Mucosa of rectum (tissue), 2 donors: Measurements from ENCODE around the gene MAMLD1.
"Not testable (repeated sequence)": the region's sequence is repeated elsewhere in the genome, so short reads cannot be mapped to it uniquely, and the experiment has no call there.

Experiments used
- H3K27ac ChIP-seq, 2 donors: one replicate each; pipeline ENCODE4 v1.7.0; 2013; ENCODE audit warnings: inconsistent platforms in 2 of 2, low read depth in 2 of 2, low read length in 2 of 2
- H3K27me3 ChIP-seq, 2 donors: one replicate each; pipeline ENCODE4 v1.7.0; 2013; ENCODE audit warnings: low read length in 2 of 2; ENCODE audit not compliant: control insufficient read depth in 2 of 2, insufficient read depth in 2 of 2
- H3K36me3 ChIP-seq, 2 donors: one replicate each; pipeline ENCODE4 v1.7.0; 2013; ENCODE audit warnings: low read length in 2 of 2; ENCODE audit not compliant: control insufficient read depth in 2 of 2, insufficient read depth in 2 of 2
- H3K4me1 ChIP-seq, 2 donors: one replicate each; pipeline ENCODE4 v1.7.0; 2013; ENCODE audit warnings: low read length in 2 of 2, mild to moderate bottlenecking in 1 of 2; ENCODE audit not compliant: control insufficient read depth in 2 of 2, insufficient read depth in 2 of 2
- H3K4me3 ChIP-seq, 2 donors: one replicate each; pipeline ENCODE4 v1.7.0; 2013; ENCODE audit warnings: low read length in 2 of 2
- H3K9ac ChIP-seq, 2 donors: one replicate each; pipeline ENCODE4 v1.7.0; 2013; ENCODE audit warnings: low read length in 2 of 2, low read depth in 1 of 2, mild to moderate bottlenecking in 1 of 2
- H3K9me3 ChIP-seq, 2 donors: one replicate each; pipeline ENCODE4 v1.7.0; 2013; ENCODE audit warnings: low read length in 2 of 2; ENCODE audit not compliant: control insufficient read depth in 2 of 2
- donor health status: healthy.
- donor health status: Normal muscosa, but diverticular disease.

The MAMLD1 gene

DNA sequence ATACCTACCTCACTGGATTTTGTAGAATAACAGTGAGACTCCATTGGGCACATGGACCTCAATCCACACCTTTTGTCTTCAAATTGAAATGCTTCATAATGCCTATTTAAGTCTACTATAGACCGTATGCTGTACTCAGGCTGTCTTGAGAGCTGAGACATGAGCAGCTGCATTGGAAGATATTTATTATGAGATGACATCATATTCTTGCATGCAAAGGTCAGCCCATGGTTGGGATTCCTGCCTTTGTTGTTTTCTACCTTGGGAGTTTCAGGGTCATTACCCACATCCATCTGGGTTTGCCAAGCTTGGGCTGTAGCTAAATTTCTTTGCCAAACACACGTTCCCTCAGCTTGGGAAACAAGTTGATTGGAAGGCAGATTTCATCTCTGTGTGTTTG is 33.2 kb upstream of the MAMLD1 start:
- H3K36me3 ChIP-seq: no peaks in the 10 kb centered on the region
- no peak overlapping the region for H3K4me3 ChIP-seq
- no peak overlapping the region for H3K27ac ChIP-seq
- no peaks in the 10 kb centered on the region for H3K4me1 ChIP-seq
- peaks cover 2 to 3% of the 10 kb centered on the region in 2 donors for H3K27me3 ChIP-seq
- H3K9ac ChIP-seq: no peak overlapping the region
- H3K9me3 ChIP-seq: no peaks in the 10 kb centered on the region

DNA sequence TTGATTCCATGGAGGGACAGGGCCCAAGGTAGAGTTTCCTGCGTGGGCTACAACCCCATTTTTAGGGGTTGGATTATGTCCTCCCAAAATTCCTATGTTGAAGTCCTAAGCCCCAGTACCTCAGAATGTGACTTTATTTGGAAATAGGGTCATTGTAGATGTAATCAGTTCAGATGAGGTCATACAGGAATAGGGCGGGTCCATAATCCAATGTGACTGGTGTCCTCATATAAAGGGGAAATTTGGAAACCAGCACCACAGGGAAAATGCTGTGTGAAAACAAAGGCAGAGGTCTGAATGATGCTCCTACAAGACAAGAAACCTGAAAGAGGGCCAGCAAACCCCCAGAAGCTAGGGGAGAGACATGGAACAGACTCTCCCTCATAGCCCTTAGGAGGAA is 31.1 kb upstream of the MAMLD1 start:
- Histone ChIP-seq H3K27me3 (peaks cover 0 to 2% of the 10 kb centered on the region in 2 donors), H3K4me1 (no peaks in the 10 kb centered on the region), H3K9me3 (no peaks in the 10 kb centered on the region), H3K27ac (no peak overlapping the region), H3K36me3 (no peaks in the 10 kb centered on the region), H3K4me3 (no peak overlapping the region), H3K9ac (no peak overlapping the region)

DNA sequence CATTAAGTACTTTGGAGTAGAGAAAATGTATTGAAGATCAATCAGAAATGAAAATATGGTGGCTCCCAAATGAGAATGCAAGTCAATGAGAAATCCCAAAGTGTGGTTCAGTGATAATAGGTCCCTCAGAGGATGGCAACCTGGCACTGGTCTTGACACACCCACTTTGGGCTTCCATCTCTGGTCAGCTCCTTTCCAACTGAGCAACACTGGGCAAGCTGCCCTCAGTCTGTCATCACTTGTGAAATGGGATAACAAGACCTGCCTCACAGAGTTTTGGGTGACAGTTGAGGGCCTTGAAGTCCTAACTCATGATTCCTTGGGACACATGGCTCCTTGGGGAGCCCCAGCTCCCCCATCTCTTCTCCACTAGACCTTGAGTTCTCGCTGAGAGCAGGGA is 29.0 kb upstream of the MAMLD1 start:
- Histone ChIP-seq H3K36me3 (no peaks in the 10 kb centered on the region), H3K27me3 (peaks cover 0 to 2% of the 10 kb centered on the region in 2 donors), H3K9ac (no peak overlapping the region), H3K27ac (no peak overlapping the region), H3K4me1 (no peaks in the 10 kb centered on the region), H3K4me3 (no peak overlapping the region), H3K9me3 (no peaks in the 10 kb centered on the region)

DNA sequence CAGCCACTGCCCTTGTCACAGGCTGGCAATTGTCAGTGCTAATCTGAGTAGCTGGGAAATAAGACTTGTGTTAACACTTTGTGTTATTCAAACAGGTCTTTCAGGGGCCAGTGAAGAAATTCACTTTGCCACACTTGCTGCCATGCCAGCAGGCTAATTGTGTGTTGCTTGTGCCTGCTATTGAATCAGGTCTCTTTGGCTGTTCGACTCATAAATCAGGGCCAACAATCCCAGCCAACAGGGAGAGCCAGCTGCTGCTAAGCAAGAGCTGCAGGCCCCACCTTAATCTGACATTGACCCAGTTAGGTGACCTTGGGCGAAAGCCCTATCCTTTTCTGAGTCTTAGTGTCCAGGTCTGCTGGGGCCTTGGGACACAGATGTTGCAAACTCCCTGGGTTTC is 28.1 kb upstream of the MAMLD1 start:
- no peak overlapping the region for H3K9ac ChIP-seq
- H3K4me3 ChIP-seq: no peak overlapping the region
- no peaks in the 10 kb centered on the region for H3K4me1 ChIP-seq
- peaks cover 0 to 2% of the 10 kb centered on the region in 2 donors for H3K27me3 ChIP-seq
- no peaks in the 10 kb centered on the region for H3K36me3 ChIP-seq
- H3K9me3 ChIP-seq: no peaks in the 10 kb centered on the region
- H3K27ac ChIP-seq: no peak overlapping the region

DNA sequence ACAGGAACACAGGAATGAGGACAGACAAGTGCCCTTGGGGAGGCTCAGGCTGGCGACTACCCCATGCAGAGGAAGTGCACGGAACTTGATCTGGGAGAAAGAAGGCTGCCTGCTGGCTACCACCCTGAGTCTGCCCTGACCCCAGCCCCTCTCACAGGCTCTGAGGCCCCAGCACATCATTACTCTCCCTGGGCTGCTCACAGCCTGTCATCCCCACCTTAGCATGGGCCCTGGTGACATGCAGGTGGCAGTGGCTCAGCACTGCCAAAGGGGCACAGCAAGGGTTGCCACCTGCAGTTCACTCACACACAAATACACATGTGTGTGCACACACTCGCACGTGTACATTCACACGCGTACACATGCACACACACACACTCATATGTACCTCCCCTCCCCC is 26.1 kb upstream of the MAMLD1 start:
- Histone ChIP-seq H3K9ac (no peak overlapping the region), H3K4me3 (no peak overlapping the region), H3K4me1 (no peaks in the 10 kb centered on the region), H3K9me3 (no peaks in the 10 kb centered on the region), H3K27ac (no peak overlapping the region), H3K36me3 (no peaks in the 10 kb centered on the region), H3K27me3 (no peaks in the 10 kb centered on the region)

DNA sequence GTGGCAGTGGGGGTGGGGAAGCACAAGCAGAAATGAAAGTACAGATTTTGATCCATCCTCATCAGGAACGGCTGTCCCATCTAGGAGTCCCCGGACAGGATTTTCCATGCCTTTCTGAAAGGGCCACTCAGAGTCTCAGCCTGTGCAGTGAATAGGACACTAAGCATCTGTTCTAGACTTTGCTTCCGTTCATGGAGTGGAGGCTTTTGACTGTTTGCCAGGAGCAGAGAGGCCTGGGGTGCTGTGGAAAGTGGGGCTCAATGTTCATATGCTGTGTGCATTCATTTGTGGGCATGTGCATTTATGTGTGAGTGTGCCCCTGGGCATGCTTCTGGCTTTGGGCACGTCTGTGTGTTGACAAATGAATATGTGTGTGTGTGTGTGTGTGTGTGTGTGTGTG is 25.6 kb upstream of the MAMLD1 start:
- no peaks in the 10 kb centered on the region for H3K27me3 ChIP-seq
- H3K9ac ChIP-seq: no peak overlapping the region

DNA sequence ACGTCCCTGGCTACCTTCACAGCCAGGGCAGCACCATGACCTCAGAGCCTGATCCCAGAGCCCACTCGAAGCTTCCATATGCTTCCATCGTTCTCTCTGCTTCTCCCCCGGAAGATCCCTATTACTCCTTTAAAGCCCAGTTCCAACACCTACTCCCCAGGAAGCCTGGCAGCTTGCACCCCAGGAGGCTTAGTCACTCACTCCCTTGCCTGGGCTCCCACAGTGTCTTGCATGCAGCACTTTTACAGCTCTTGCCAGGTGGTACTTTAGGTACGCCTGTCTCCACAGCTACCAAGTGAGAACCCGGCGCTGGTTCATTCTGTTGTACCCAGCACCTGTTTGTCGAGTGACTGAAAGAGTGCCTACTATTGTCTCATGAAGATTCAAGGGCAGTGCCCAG is 24.5 kb upstream of the MAMLD1 start:
- Histone ChIP-seq H3K36me3 (no peaks in the 10 kb centered on the region), H3K27me3 (no peaks in the 10 kb centered on the region), H3K27ac (no peak overlapping the region), H3K9ac (no peak overlapping the region), H3K4me3 (no peak overlapping the region), H3K4me1 (no peaks in the 10 kb centered on the region), H3K9me3 (no peaks in the 10 kb centered on the region)

More for the DNA sequence above, 25.6 kb upstream of the MAMLD1 start:
- Histone ChIP-seq H3K4me1 (no peaks in the 10 kb centered on the region), H3K27ac (no peak overlapping the region), H3K36me3 (no peaks in the 10 kb centered on the region), H3K9me3 (no peaks in the 10 kb centered on the region), H3K4me3 (no peak overlapping the region)

DNA sequence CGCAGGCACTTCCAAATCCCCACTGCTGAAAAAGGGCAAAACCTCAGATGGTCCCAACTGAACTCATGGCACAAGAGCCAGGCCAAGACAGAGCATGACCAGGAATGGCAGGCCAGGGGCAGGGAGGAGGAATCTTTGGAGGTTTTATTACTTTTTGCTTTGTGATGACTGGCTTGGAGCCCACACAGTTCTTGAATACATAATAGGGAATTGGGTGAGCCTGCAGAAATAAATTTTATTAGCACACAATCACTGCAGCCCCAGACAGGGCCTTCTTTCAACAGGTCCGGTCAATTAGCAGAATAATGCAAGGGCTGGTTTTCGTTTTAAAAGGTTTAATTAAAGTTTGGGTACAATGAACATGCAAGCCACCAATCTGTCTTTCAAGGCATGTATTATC is 23.4 kb upstream of the MAMLD1 start:
- Histone ChIP-seq H3K9me3 (no peaks in the 10 kb centered on the region), H3K27me3 (no peaks in the 10 kb centered on the region), H3K36me3 (no peaks in the 10 kb centered on the region), H3K4me1 (no peaks in the 10 kb centered on the region), H3K27ac (no peak overlapping the region), H3K9ac (no peak overlapping the region), H3K4me3 (no peak overlapping the region)

DNA sequence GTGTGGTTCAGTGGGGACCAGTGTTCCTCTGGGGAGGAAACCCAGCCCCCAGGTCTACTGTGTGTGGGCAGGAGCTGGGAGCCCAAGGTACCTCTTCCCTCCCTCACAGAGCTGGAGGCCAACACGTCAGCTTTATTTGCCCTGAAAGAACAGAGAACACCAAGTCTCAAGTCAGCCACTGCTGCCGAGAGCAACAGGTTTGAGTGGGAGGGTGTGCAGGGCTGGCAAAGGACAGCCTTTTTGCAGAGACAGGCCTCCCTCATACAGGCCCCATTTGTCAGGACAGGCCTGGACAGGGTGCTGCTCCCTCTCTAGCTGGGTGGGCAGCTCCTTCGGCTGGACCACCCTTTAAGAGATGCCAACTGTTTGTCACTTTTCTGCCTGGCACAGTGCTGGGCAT is 22.8 kb upstream of the MAMLD1 start:
- not testable (repeated sequence) for H3K27ac ChIP-seq, H3K9ac ChIP-seq, H3K9me3 ChIP-seq, H3K36me3 ChIP-seq, H3K4me1 ChIP-seq, H3K27me3 ChIP-seq, H3K4me3 ChIP-seq

DNA sequence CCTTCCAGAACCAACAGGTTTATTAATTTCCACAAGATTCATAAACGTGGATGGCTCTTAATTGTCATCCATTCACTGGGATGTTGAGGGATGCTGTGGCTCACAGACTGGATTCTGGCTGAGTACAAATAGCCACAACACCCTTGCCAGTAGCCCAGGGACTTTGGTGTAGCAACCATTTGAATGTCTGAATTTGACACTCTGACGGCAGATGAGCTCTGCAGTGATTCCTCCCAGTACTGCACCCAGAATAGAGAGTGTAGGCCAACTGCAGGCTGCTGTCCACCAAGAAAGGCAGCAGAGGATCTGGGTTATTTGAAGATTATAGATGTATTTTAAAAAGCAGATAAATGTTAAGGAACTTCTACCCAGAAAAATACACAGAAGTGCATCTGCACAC is 15.6 kb upstream of the MAMLD1 start:
- Histone ChIP-seq H3K4me1 (no peaks in the 10 kb centered on the region), H3K9ac (no peak overlapping the region), H3K36me3 (no peaks in the 10 kb centered on the region), H3K9me3 (no peaks in the 10 kb centered on the region), H3K4me3 (no peak overlapping the region), H3K27ac (no peak overlapping the region), H3K27me3 (peaks cover 0 to 2% of the 10 kb centered on the region in 2 donors)

DNA sequence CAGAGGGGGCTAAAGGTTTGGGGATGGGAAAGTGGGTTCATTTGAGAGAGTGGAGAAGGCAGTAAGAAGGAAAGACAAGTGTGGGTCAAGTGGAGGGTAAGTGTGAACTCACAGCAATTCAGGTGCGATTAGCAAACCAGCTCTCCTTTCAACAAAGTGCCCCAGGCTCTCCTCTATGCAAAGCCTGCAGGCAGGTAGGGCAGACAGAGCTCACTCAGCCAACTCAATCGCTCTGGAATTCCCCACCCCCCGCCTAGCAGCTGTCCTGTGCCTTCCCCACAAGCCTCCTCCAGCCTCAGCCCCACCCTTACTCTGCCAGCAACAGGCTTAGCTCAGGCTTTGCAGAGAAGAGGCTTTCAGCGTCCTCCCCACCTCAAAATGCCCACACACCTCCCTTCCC is 14.8 kb upstream of the MAMLD1 start:
- H3K27ac ChIP-seq: no peak overlapping the region
- no peaks in the 10 kb centered on the region for H3K36me3 ChIP-seq
- peaks cover 0 to 2% of the 10 kb centered on the region in 2 donors for H3K27me3 ChIP-seq
- no peaks in the 10 kb centered on the region for H3K9me3 ChIP-seq
- H3K9ac ChIP-seq: no peak overlapping the region
- no peak overlapping the region for H3K4me3 ChIP-seq
- H3K4me1 ChIP-seq: no peaks in the 10 kb centered on the region
